K562 (cell line): ENCODE data around the gene RGS7.

Experiments
- PCBP1 ChIP-seq: fragments of 200-400 bp; formaldehyde crosslinking; IDR thresholded peaks from 2 replicates; pipeline ENCODE4 v1.6.1; 2018; ENCODE audit warnings: mild to moderate bottlenecking, low read depth, low read length; ENCODE audit not compliant: poor library complexity, severe bottlenecking
- TAF9B ChIP-seq: fragments of 450-650 bp; IDR thresholded peaks from 2 replicates; pipeline ENCODE4 v1.6.1; 2018; ENCODE audit warnings: mild to moderate bottlenecking; ENCODE audit not compliant: partially characterized antibody
- ZZZ3 ChIP-seq: fragments of 450-650 bp; IDR thresholded peaks from 2 replicates; pipeline ENCODE4 v1.6.1; 2016; ENCODE audit warnings: antibody characterized with exemption, mild to moderate bottlenecking, moderate library complexity

DNA sequence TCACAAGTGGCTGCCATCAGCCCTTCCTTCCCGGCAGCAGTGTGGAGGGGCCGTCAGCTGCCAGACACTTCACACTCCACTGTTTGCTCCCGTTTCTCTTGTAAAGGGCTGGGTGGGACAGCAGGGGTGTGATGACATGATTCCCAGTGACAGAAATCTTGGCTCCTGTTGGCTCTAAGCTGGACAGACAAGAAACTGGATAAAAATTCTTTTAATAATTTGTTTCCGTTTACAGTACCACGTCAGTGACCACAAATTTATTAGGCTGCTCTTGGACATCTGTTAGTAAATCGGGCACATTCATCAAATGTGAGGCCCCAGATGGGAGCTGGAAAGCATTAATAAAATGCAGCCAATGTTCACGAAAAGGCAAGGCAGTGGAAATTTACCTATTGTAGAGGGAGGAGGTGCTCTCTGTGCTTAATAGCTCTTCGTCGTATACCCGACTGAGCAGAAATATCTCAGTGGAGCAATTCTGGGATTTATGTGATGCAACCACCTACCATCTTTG, 391.4 kb downstream of the RGS7 start:
- TF ChIP-seq ZZZ3 (no peak), PCBP1 (no peak), TAF9B (no peak)
